Measurements from ENCODE around the gene TSHR.
A peak's percentile ranks its signal among the peaks of the same experiment; 100 is the strongest.
"Not testable (repeated sequence)": the region's sequence is repeated elsewhere in the genome, so short reads cannot be mapped to it uniquely, and the experiment has no call there.

TSHR gene

DNA sequence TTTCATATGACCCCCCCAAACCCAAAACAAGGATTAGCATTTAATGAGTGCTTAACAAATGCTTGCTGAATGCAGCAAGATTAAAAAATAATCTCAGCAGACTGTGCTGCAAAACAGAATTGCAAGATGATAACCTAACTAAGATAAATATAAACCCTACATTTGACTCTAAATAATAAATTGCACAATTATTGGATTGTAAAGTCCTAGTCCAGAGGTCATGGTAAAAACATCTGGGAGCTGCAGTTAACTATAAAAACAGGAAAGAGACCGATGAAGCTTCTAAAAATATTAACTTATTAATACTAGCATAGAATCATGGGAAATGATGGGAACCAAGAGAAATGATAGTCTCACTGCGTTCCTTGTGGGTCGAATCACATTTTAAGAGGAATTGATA is 37.2 kb downstream of the TSHR start:
- no peak for DNase-seq

DNA sequence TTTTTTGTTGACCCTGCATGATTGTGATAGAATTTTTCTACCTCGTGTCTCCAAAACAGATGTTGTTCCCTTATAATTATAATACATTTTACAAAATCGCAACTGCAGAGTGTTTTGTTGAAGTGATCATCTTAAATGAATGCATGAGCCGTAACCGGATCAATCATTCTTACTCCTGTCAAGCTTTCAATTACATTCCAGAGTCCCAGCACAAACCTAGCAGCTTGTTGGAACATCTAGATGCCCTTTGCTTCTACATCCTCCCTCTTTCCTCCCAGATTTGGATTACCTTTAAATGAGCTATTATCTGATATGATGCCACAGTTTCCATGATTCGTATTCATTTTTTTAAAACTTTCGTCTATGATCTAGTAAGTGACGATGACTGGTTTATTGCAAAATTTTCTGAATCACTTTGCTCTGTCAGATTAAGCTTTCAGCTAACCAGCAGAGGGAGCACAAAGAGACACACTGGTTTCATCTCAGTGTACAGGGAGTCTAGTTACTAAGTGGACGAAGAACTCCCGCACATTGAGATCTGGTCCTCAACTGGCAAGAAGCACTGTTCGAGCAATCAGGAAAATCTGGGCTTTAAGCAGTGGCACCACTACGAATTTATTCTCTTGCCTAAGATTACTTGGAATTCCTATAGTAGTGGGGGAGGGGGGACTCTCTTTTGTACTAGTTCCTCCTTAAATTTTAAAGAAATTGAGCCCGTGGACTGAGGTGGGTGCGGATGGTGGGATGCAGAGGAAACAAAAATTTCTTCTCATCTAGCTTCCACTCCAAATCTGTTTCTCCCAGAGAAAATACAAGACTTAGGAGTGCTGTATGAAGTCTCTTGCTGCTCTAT is 40.9 kb downstream of the TSHR start:
- peak in 25 of 58 donors; percentile 1 to 76 (median 16) for DNase-seq

DNA sequence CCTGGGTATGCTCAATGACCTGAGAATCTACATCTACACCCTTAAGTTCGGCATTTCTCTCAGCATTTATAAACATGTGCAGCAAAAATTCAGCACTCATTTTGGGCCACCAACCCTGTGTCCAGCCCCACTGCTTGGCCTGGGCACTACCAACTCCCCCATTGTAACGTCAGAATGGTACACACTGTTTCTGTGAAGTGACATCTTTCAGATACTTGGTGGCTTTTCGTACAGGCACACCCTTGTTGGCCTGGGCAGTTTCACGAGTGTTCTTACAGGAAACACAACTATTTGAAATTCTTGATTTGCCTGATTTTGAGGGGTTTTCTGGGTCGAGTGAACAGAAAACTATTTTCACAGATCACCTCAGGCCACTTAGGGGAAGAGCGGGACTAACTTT is 46.0 kb downstream of the TSHR start:
- no peak for DNase-seq

DNA sequence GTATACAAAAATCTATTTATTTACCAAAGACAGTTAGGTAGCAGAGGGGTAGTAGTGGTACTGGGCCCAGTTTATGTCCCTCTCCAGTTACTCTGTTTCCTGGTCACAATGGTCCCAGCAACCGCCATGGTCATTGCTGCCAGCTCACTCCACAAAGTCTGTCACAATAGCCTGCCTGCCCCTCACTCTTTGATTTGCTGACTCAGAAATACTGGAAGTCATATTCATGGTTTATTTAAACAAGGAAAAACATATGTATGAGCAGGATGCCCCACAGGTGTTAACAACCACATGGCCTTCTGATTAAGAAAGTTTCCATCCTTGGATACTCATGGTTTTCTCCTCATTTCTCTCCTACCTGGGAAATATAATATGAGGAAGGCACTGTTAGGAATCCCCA is 49.2 kb downstream of the TSHR start:
- DNase-seq = no peak

DNA sequence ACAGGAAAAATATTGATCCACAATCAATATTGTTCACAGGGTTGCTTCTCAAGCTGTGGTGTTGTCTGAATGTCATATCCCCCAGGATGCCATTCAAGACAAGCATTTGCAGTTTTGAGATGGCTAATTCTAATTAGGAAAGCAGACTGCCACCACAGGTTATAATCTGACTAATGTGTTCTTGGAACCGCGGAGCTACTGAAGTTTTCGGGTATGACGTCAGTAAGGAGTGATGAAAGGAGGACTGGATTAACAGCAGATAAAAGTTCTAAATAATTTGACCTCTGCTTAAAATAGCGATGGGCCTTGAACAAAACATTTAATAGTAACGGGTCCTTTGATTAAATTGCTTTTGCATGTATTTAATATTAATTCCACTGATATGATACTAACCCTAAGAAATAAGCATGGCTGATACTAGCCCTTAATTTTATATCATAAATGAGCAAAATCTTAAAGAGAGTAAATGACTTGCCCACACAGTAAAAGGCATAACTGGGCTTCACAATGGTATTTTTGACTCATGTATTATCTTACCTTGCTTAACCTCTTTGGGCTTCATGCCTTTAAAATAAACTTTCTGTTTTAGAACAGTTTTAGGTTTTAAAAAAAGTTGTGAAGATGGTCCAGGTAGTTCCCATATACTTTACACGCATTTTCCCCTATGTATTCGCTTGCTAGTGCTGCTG is 50.3 kb downstream of the TSHR start:
- no peak for DNase-seq

DNA sequence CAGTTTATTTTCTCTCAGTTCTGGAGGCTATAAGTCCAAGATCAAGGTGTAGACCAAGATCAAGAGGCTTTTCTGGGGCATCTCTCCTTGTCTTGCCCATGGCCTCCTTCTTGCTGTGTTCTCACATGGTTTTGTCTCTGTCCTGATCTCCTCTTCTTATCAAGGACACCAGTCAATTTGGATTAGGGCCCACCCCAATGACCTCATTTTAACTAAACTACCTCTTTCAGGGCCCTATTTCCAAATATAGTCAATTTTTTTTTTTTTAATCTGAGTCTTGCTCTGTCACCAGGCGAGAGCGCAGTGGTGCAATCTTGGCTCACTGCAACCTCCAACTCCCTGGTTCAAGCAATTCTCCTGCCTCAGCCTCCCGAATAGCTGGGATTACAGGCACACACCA is 50.8 kb downstream of the TSHR start:
- no peak for DNase-seq

DNA sequence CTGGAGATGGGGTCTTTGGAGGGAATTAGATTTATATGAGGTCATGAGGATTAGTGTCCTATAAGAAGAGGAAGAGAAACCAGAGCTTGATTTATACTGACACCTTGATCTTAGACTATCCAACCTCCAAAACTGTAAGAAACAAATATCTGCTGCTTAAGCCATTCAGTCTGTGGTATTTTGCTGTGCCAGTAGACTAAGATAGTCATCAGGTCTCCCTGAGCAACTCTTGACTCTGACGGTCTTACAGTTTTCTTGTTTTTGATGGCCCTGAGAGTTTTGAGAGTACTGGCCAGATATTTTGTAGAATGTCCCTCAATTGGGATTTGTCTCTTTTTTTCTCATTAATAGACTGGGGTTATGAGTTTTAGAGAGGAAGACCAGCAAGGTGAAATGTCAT is 51.7 kb downstream of the TSHR start:
- no peak for DNase-seq

DNA sequence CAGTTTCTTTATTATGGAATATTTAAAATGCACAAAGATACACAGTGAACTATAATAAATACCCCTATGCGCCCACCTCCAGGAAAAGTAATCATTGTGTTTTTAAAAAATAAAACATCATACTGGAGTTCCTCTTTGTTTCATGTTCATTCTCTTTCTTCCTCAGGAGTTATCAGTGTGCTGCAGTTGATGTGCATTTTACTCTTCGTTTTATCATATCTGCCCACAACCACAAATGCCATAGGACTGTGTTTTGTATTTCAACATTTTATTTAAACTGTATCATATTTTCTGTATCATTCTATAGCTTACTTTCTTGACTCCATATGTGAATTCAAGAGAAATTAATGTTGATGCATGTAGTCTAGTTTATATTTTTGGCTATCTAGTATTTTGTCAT is 53.9 kb downstream of the TSHR start:
- DNase-seq = no peak

DNA sequence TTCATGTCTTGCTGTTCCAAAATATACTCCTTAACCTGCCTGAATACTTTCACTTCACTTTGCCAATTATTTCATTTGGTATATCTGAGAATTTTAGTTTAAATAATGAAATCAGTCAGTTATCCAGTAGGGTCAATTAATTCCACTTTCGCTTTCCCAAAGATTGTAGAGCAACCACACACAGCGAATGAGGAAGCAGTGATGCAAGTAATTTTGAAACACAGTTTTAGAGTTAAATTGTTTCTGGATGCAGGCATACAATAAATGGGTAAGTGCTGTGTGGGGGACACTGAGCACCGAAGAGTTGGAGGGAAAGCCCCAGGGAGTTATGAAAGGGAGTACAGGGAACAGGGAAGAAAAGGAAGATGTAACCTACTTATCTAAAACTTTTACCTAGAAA is 62.8 kb downstream of the TSHR start:
- DNase-seq = no peak

DNA sequence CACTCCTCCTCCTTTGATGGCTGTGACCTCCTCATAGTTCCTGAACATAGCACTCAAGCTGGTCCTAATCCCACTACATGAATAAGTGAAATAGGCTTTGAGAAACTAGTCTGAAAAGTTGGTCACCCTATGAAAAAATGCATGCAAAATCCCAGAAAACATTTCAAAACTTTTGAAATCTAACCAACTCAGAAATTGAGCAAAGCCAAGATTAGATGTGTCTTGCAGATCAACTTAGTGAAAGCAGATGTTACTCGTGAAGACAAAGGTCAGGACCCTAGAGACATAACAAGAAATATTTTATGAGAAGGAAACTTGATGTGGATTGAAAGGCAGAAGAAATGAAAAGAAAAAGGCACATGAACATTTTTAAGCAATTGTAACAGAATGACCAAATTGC is 63.3 kb downstream of the TSHR start:
- no peak for DNase-seq

DNA sequence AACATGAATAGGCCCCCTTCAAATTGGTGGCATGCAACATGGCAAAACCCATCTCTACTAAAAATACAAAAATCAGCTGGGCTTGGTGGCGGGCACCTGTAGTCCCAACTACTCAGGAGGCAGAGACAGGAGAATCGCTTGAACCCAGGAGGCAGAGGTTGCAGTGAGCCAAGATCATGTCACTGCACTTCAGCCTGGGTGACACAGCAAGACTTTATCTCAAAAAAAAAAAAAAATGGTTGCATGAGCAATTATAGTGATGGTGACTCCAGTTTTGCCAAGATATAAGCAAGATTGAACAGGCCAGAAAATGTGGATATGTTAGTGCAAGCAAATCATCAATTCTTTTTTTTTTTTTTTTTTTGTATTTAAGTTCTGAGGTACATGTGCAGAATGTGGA is 63.7 kb downstream of the TSHR start:
- not testable (repeated sequence) for DNase-seq

DNA sequence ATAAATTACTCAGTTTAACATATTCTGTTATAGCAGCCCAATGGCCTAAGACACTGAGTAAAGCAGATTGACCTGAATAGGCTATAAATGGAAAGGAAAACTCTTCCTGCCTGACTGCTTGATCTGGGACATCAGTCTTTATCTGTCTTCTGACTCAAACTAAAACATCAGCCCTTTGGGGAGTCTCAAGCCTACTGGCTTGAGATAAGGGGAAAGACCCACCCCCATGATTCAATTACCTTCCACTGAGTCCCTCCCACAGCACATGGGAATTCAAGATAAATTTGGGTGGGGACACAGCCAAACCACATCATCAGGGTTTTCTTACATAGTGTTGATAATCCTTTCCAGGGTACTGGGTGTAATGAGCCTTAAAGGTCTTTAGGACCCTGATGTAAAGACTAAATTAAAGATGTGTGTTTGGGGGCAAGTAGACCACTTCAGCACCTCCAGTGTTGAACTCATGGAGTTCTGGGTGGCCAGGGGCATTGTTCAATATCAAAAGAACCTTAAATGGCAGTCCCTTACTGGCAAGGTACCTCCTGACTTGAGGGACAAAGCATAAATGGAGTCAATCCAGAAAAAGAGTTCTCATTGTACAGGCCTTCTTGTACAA is 67.8 kb downstream of the TSHR start:
- no peak for DNase-seq

DNA sequence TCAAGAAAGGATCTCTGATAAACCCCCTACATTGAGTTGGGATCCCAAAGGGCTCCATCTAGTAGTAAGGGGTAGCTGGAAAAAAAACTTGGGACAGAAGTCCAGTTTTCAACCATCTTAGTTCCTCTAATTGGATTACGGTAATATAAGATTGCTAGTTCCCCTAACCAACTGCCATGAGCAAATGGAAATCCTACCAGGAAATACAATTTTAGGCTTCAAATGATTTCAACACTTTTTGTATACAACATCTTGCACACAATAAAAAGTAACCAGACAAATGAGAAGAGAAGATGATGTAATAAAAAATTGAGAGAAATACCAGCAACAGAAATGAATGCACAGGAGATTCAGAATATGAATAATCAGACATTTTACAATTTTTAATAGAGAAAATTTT is 73.0 kb downstream of the TSHR start:
- no peak for DNase-seq

DNA sequence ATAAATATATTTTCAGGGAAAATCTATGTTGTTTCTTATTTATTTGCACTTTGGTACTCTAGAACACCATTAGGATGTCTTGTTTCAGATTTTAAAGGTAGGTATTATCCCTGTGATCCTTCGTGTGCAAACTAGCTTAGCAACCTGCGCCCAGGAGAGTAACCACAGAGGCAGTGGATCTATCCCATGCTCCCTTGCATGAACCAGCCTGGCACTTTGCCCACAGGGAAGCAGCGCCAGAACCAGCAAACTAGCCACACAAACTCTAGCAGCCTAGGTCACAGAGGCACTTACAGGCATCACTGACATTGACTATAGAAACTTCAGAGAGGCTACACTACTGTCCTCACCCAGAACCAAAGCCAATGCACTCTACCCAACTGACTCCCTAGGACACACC is 76.1 kb downstream of the TSHR start:
- DNase-seq = no peak

DNA sequence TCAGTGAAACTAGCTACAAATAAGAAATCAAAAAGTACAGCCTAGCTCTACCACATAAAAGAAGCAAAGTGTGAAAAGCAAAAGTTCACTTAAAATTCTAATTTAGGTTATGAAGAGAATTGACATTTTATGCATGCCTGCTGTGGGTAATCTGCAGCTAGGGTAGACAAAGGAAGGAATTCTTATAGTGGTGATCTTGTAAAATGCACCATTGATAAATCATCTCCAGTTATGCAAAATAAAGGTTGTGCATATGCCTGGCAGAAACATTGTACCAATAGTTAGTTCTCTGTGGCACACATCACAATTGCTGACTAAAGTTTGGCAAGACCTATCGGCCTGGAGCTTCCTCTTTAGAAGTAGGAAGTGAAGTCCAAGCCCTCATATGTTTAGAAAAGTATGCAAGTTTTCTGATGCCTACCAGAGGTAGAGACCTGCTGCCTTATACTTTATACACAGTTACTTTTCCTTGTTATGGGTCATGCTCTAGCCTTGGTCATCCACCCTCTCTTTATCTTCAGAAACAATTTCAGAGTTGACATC is 78.3 kb downstream of the TSHR start:
- no peak for DNase-seq

DNA sequence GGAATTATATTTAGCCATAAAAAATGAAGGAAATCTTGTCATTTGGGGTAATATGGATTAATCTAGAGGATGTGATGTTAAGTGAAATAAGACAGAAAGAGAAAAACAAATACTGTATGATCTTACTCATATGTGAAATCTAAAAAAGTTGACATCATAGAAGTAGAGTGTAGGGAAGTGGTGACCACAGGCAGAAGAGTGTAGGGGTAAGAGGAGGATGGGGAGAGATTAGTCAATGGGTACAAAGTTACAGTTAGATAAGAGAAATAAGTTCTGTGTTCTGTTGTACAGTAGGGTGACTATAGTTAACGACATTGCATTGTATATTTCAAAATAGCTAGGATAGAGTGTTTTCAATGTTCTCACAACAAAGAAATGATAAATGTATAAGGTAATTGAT is 87.0 kb downstream of the TSHR start:
- DNase-seq = no peak

DNA sequence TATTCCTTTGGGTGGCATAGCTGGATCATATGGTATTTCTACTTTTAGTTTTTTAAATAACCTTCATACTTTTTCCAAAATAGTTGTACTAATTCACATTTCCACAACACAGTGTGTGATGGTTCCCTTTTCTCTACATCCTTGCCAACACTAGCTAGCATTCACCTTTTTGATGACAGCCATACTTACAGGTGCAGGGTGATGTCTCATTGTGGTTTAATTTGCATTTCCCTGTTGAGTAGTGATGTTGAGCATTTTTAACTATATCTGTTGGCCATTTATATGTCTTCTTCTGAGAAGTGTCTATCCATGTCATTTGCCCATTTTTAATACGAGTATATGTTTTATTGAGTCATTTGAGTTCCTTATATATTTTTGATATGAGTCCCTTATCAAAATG is 96.1 kb downstream of the TSHR start:
- no peak for DNase-seq

DNA sequence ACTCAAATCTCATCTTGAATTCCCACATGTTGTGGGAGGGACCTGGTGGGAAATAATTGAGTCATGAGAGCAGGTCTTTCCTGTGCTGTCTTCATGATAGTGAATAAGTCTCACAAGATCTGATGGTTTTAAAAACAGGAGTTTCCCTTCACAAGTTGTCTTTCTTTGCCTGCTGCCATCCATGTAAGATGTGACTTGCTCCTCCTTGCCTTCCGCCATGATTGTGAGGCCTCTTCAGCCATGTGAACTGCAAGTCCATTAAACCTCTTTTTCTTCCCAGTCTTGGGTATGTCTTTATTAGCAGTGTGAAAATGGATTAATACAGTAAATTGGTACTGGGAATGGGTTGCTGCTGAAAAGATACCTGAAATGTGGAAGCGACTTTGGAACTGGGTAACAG is 98.6 kb downstream of the TSHR start:
- DNase-seq = not testable (repeated sequence)

DNA sequence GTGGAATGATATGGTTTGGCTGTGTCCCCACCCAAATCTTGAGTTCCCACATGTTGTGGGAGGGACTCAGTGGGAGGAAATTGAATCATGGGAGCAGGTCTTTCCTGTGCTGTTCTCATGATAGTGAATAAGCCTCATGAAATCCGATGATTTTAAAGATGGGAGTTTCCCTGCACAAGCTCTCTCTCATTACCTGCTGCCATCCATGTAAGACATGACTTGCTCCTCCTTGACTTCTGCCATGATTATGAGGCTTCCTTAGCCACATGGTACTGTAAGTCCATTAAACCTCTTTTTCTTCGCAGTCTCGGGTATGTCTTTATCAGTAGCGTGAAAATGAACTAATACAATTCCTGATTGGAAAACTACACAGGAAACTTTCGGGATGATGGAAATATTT is 100.5 kb downstream of the TSHR start:
- DNase-seq = no peak

DNA sequence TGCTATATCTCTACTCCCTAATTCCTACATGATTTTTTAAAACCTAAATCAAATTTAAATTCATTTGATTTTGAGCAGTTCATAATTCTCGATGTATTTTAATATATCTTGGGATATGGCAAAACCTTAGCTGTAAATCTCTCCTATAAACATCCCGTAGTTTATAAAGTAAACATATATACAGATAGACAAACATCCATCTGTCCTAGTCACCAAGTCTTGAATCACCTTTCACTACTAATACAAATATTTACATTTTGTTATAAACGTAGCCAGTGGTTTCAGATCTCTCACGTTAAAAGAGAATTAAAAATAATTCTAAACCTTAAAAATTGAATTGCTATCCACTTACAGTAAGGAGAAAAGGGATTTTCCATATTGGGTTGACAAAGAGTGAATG is 107.0 kb downstream of the TSHR start:
- DNase-seq = no peak

DNA sequence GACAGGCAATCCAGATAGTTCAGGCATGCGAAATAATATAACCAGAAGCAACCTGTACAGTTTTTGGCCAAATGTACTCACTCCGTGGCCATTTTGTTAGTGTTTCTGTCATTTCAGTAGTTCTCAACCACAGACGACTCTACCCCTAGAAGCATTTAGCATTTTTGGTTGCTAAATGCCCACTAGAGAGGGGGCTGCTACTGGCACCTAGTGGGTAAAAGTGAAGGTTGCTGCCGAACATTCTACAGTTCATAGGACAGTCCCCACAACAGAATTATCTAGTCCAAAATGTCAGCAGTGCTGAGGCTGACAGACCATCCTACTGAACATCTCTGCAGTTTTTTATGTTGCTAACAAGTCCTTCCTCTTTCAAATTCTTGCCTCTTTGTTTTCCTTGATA is 107.4 kb downstream of the TSHR start:
- peak in 1 of 58 donors; percentile 1 for DNase-seq

DNA sequence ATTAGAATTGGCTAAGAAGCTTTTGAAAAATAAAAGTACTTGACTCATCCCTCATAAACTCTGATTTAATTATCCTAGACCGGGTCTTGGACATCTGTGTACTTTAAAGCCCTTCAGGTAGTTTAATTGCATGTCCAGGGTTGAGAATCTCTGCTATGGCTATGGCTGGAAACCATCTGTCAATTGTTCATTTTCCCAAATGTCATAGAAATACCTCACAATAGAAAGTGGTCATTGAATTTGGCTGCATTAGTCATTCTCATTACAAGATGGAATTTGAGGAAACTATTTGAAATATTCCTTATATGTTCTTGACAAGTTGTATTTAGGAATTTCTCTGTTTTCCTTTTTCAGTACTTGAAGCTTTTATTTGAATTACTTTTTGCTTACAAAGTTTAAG is 111.3 kb downstream of the TSHR start:
- DNase-seq = no peak

All from anterior cingulate cortex (tissue), 58 donors.